HUDEP-2 (cell line): ENCODE measurements around the gene GSK3B.

Source experiments
- DNase-seq, 76 experiments: peaks; one replicate each; lab custom pipeline; 2025; ENCODE audit not compliant: unreplicated experiment in 76 of 76; lab: John Stamatoyannopoulos, UW

GSK3B gene

GRCh38 chr3:120098710-120099109 lies 4.5 kb upstream of the GSK3B start:
- no peak for DNase-seq

GRCh38 chr3:120095979-120096426 lies 1.8 kb upstream of the GSK3B start:
- DNase-seq: peak in 3 of 76 experiments; percentile 40 to 51 (median 44)

- DNase-seq: peak in 75 of 76 experiments; percentile 46 to 91 (median 83)
These were observed 1.2 kb upstream of the GSK3B start for GRCh38 chr3:120095226-120095978.

- DNase-seq: peak in 74 of 76 experiments; percentile 74 to 100 (median 99)
These were observed 554 bp upstream of the GSK3B start for GRCh38 chr3:120094776-120095225.

- peak in 13 of 76 experiments; percentile 3 to 67 (median 19) for DNase-seq
These were observed 932 bp downstream of the GSK3B start for GRCh38 chr3:120093119-120093910.

- peak in 1 of 76 experiments; percentile 1 for DNase-seq
These were observed 1.8 kb downstream of the GSK3B start for GRCh38 chr3:120092474-120092873.

GRCh38 chr3:120090422-120090821 lies 3.8 kb downstream of the GSK3B start:
- no peak for DNase-seq

GRCh38 chr3:120089089-120089488 lies 5.2 kb downstream of the GSK3B start:
- DNase-seq: no peak

GRCh38 chr3:120088622-120089021 lies 5.6 kb downstream of the GSK3B start:
- DNase-seq: no peak

GRCh38 chr3:120081719-120082118 lies 12.5 kb downstream of the GSK3B start:
- no peak for DNase-seq

GRCh38 chr3:120080836-120081235 lies 13.4 kb downstream of the GSK3B start:
- no peak for DNase-seq

- DNase-seq: no peak
These were observed 16.5 kb downstream of the GSK3B start for GRCh38 chr3:120077731-120078130.

GRCh38 chr3:120072867-120073525 lies 21.3 kb downstream of the GSK3B start:
- no peak for DNase-seq

GRCh38 chr3:120071259-120071658 lies 23.0 kb downstream of the GSK3B start:
- DNase-seq: no peak

GRCh38 chr3:120070263-120070981 lies 23.8 kb downstream of the GSK3B start:
- DNase-seq: no peak

GRCh38 chr3:120067083-120067482 lies 27.2 kb downstream of the GSK3B start:
- DNase-seq: no peak

GRCh38 chr3:120066634-120067033 lies 27.6 kb downstream of the GSK3B start:
- DNase-seq: no peak

- DNase-seq: no peak
These were observed 29.6 kb downstream of the GSK3B start for GRCh38 chr3:120064641-120065040.

- DNase-seq: no peak
These were observed 31.8 kb downstream of the GSK3B start for GRCh38 chr3:120062474-120062873.

- no peak for DNase-seq
These were observed 35.0 kb downstream of the GSK3B start for GRCh38 chr3:120059081-120059864.
